HepG2 (cell line): ENCODE results near the gene NMNAT3. TPM values are rescaled to one million over a fixed set of nuclear protein-coding genes. Genes with fewer than 3 reads are reported as not detected.

Experiments used
- ATAC-seq: fragments of 200-7000 bp; cut with Tn5 transposase; 3 replicates; pipeline ENCODE4 v1.9.1; 2020; ENCODE audit warnings: mild to moderate bottlenecking, moderate library complexity
- BruUV-seq: library from RNA; stranded (reverse); fragments of 400-500 nt; replicated peaks from 2 replicates; lab custom pipeline; 2021; lab: Mats Ljungman, UMichigan
- CTCF ChIA-PET: fragments of 300-600 bp; formaldehyde crosslinking; extraction: SDS; loops from one replicate; lab custom pipeline; 2021; ENCODE audit warnings: low total read pairs, inconsistent platforms, low intra/inter-chr PET ratio; lab: Yijun Ruan, JAX
- POLR2A ChIA-PET: fragments of 350-600 bp; sonication (Branson Sonifier 250); formaldehyde crosslinking; loops from one replicate; lab custom pipeline; 2020; ENCODE audit warnings: antibody characterized with exemption, inconsistent platforms; lab: Yijun Ruan, JAX
- DNase-seq: peaks from one replicate; pipeline ENCODE4 v3.0.0-alpha.2; 2015; ENCODE audit warnings: low spot score
- FAIRE-seq: peaks from 3 replicates; lab custom pipeline; 2011; peaks lifted over from hg19 to GRCh38; lab: Jason Lieb, UNC
- H2AFZ ChIP-seq: one replicate; pipeline ENCODE4 v1.6.1; 2011; ENCODE audit warnings: low read length, inconsistent platforms
- H3K27ac ChIP-seq: fragments of 300-600 bp; 3 replicates; pipeline ENCODE4 v1.8.0; 2011; ENCODE audit warnings: mixed run types, mild to moderate bottlenecking, mixed read lengths, low read length, inconsistent platforms; ENCODE audit not compliant: insufficient read depth; ENCODE audit errors: extremely low read length
- H3K27me3 ChIP-seq, 2 experiments: fragments of 200-600 bp in 1 of 2; 2 replicates in 1 of 2; 3 replicates in 1 of 2; pipeline versions ENCODE4 v1.6.0 to v1.8.0; 2011; ENCODE audit warnings: low read length in 2 of 2, mild to moderate bottlenecking in 2 of 2, moderate library complexity in 2 of 2, inconsistent platforms in 1 of 2; ENCODE audit not compliant: insufficient read depth in 2 of 2, control insufficient read depth in 1 of 2
- H3K36me3 ChIP-seq, 2 experiments: fragments of 200-600 bp in 1 of 2; replicated peaks in 1 of 2; 2 replicates in 1 of 2; 3 replicates in 1 of 2; pipeline versions ENCODE4 v1.5.1 to v1.8.0; 2011; ENCODE audit warnings: low read length in 2 of 2, inconsistent platforms in 1 of 2; ENCODE audit not compliant: insufficient read depth in 2 of 2, control insufficient read depth in 1 of 2
- H3K4me1 ChIP-seq: 2 replicates; pipeline ENCODE4 v1.5.1; 2012; ENCODE audit warnings: low read length, inconsistent platforms; ENCODE audit not compliant: insufficient read depth
- H3K4me2 ChIP-seq: 2 replicates; pipeline ENCODE4 v1.6.0; 2011; ENCODE audit warnings: low read depth, low read length, inconsistent platforms
- H3K4me3 ChIP-seq, 3 experiments: fragments of 200-600 bp in 1 of 3; sonication (generic), shearing (Covaris generic) in 1 of 3; replicated peaks in 1 of 3; 2 replicates each; pipeline ENCODE4 v1.5.1; 2011 to 2016; ENCODE audit warnings: low read length in 3 of 3, inconsistent platforms in 2 of 3, low read depth in 2 of 3, mild to moderate bottlenecking in 2 of 3, control low read depth in 1 of 3, mixed read lengths in 1 of 3; ENCODE audit not compliant: insufficient read depth in 1 of 3
- H3K79me2 ChIP-seq: one replicate; pipeline ENCODE4 v1.6.1; 2011; ENCODE audit warnings: low read length, inconsistent platforms; ENCODE audit not compliant: insufficient read depth
- H3K9ac ChIP-seq: 2 replicates; pipeline ENCODE4 v1.6.0; 2011; ENCODE audit warnings: mild to moderate bottlenecking, low read depth, low read length, inconsistent platforms; ENCODE audit not compliant: insufficient read depth
- H3K9me3 ChIP-seq: 2 replicates; pipeline ENCODE4 v1.5.1; 2012; ENCODE audit warnings: mild to moderate bottlenecking, low read length
- H4K20me1 ChIP-seq: 2 replicates; pipeline ENCODE4 v1.6.0; 2011; ENCODE audit warnings: inconsistent platforms, mild to moderate bottlenecking, low read length, moderate library complexity; ENCODE audit not compliant: insufficient read depth
- DR1 ChIP-seq: sonication (generic); formaldehyde crosslinking; IDR thresholded peaks from 2 replicates; pipeline ENCODE4 v1.8.0; 2021; ENCODE audit warnings: mild to moderate bottlenecking, missing genetic modification reagents, inconsistent platforms
- FOSL2 ChIP-seq: sonication (generic); formaldehyde crosslinking; IDR thresholded peaks from 2 replicates; pipeline ENCODE4 v1.4.0; 2020; ENCODE audit warnings: missing genetic modification reagents
- NFIB ChIP-seq: sonication (generic); formaldehyde crosslinking; IDR thresholded peaks from 2 replicates; pipeline ENCODE4 v1.9.0; 2021; ENCODE audit warnings: missing genetic modification reagents, mild to moderate bottlenecking, borderline replicate concordance
- RARA ChIP-seq: IDR thresholded peaks from 2 replicates; pipeline ENCODE4 v1.6.1; 2016; ENCODE audit warnings: missing genetic modification reagents, missing compliant biosample characterization
- SMAD1 ChIP-seq: sonication (generic); formaldehyde crosslinking; IDR thresholded peaks from 2 replicates; pipeline ENCODE4 v1.4.0; 2020; ENCODE audit warnings: missing genetic modification reagents, low read depth, mild to moderate bottlenecking, borderline replicate concordance
- ZNF263 ChIP-seq: sonication (generic); formaldehyde crosslinking; IDR thresholded peaks from 2 replicates; pipeline ENCODE4 v1.4.0; 2020; ENCODE audit warnings: missing genetic modification reagents
- ZNF484 ChIP-seq: sonication (generic); formaldehyde crosslinking; IDR thresholded peaks from 2 replicates; pipeline ENCODE4 v1.5.1; 2020; ENCODE audit warnings: mild to moderate bottlenecking, low read depth, missing genetic modification reagents, borderline replicate concordance
- ZNF496 ChIP-seq: sonication (generic); formaldehyde crosslinking; IDR thresholded peaks from 2 replicates; pipeline ENCODE4 v1.8.1; 2023; ENCODE audit warnings: mild to moderate bottlenecking, moderate library complexity, missing genetic modification reagents; ENCODE audit not compliant: insufficient replicate concordance
- ZNF687 ChIP-seq: sonication (generic); formaldehyde crosslinking; IDR thresholded peaks from 2 replicates; pipeline ENCODE4 v1.5.1; 2020; ENCODE audit warnings: mild to moderate bottlenecking, missing genetic modification reagents, moderate library complexity
- ZNF749 ChIP-seq: sonication (generic); formaldehyde crosslinking; IDR thresholded peaks from 2 replicates; pipeline ENCODE4 v1.8.0; 2022; ENCODE audit warnings: mild to moderate bottlenecking, missing genetic modification reagents, moderate library complexity, borderline replicate concordance
- WGBS: methylation state at CpG from one replicate; pipeline ENCODE4 v1.1.6; 2017; ENCODE audit warnings: low lambda C conversion rate; 5-methylcytosine and 5-hydroxymethylcytosine counted together
- in situ Hi-C: cut with HindIII; loops from 2 replicates; pipeline ENCODE4 v1.10.0; 2017; ENCODE audit warnings: low pct_unique_long_range_greater_than_20kb; ENCODE audit not compliant: extremely low pct_ligation_motif_present
- intact Hi-C: fragments of 100-400 bp; cut with micrococcal nuclease; formaldehyde crosslinking; loops from one replicate; pipeline ENCODE4 v1.10.0; 2022; ENCODE audit not compliant: unreplicated experiment
- polyA plus RNA-seq, 8 experiments: library from polyadenylated mRNA; depleted of rRNA in 3 of 8; stranded (reverse) in 7 of 8; unstranded in 1 of 8; fragments of >200 nt; fragmentation: Illumina TruSeq in 4 of 8; extraction: Trizol in 4 of 8; gene quantifications; 2 replicates each; pipeline versions ENCODE4 v1.2.1 to v1.2.3, GENCODE V29; 2011 to 2016; ENCODE audit warnings: low read depth in 4 of 8, missing spikeins in 1 of 8, mixed read lengths in 1 of 8; ENCODE audit not compliant: insufficient read depth in 1 of 8
- total RNA-seq, 5 experiments: library from RNA; depleted of rRNA; stranded (reverse); fragments of >200 nt; fragmentation: Illumina TruSeq; extraction: Trizol; gene quantifications; 2 replicates each; pipeline ENCODE4 v1.2.3, GENCODE V29; 2016; ENCODE audit warnings: low read depth in 1 of 5

Gene NMNAT3
- total and polyA plus RNA-seq, 2 of the 13 experiments (the other 11 are each of a cell fraction or from before 2014, with no cell fraction given): 6.1 to 7.0 TPM

GRCh38 chr3:139537361-139537760 is 140.4 kb downstream of the NMNAT3 start:
- FAIRE-seq: no peak
- DNase-seq: peak; percentile 49

GRCh38 chr3:139534992-139535879 is 142.5 kb downstream of the NMNAT3 start:
- FAIRE-seq (no peak), DNase-seq (peak; percentile 44), ATAC-seq (peak; percentile 38)
- Histone ChIP-seq H3K36me3 (no peaks in the 10 kb centered on the region), H3K4me2 (peak overlapping the region; percentile 55), H4K20me1 (no peaks in the 10 kb centered on the region), H3K27ac (no peak overlapping the region), H3K79me2 (no peaks in the 10 kb centered on the region), H3K4me3 (peak overlapping the region in 1 of 3 experiments; percentile 48; a peak in 1 of 6 replicates), H3K27me3 (peaks cover 0 to 3% of the 10 kb centered on the region in 2 experiments; a peak in 1 of 5 replicates), H3K4me1 (peaks cover 43% of the 10 kb centered on the region), H2AFZ (no peak overlapping the region), H3K9me3 (no peaks in the 10 kb centered on the region), H3K9ac (no peak overlapping the region)
- no TSS peak for BruUV-seq
- intact Hi-C loops: no loop called here
- ChIA-PET POLR2A (no interaction called here), CTCF (no interaction called here)
- in situ Hi-C loops: no loop called here
- 15% methylated on average over 12 of the region's 12 CpGs for WGBS
- TF ChIP-seq ZNF484 (CRISPR knock-in tag): no peak
- peak; percentile 71 for TF ChIP-seq ZNF263 (CRISPR knock-in tag)
- TF ChIP-seq RARA (CRISPR knock-in tag): peak; percentile 38; the same call in 1 of the 2 replicates
- TF ChIP-seq ZNF687: peak; percentile 33; the same call in 1 of the 2 replicates

More at GRCh38 chr3:139537361-139537760, 140.4 kb downstream of the NMNAT3 start:
- TF ChIP-seq ZNF749 (no peak), SMAD1 (CRISPR knock-in tag) (no peak), DR1 (no peak), NFIB (no peak), FOSL2 (CRISPR knock-in tag) (peak; percentile 76), ZNF496 (CRISPR knock-in tag) (no peak)
- no TSS peak for BruUV-seq
- intact Hi-C loops (no loop called here), in situ Hi-C loops (no loop called here)
- Histone ChIP-seq H3K27me3 (peaks cover 0 to 22% of the 10 kb centered on the region in 2 experiments; a peak in 3 of 5 replicates), H3K4me2 (no peak overlapping the region), H4K20me1 (no peaks in the 10 kb centered on the region), H3K4me1 (peaks cover 49% of the 10 kb centered on the region), H3K79me2 (no peaks in the 10 kb centered on the region), H2AFZ (no peak overlapping the region), H3K36me3 (no peaks in the 10 kb centered on the region), H3K9me3 (no peaks in the 10 kb centered on the region), H3K4me3 (no peak overlapping the region), H3K9ac (no peak overlapping the region), H3K27ac (no peak overlapping the region)
- ATAC-seq: no peak
- ChIA-PET POLR2A (no interaction called here), CTCF (no interaction called here)
